Mammary epithelial cell (primary cell): ENCODE data around the gene CFAP65.

Source experiments
- CTCF ChIP-seq, 2 donors: IDR thresholded peaks in 1 of 2; conservative IDR thresholded peaks in 1 of 2; 2 replicates each; pipeline ENCODE4 v1.5.1; 2011 to 2012; ENCODE audit warnings: inconsistent platforms in 2 of 2, low read length in 2 of 2, mild to moderate bottlenecking in 2 of 2, control low read depth in 1 of 2, low read depth in 1 of 2; ENCODE audit not compliant: insufficient read depth in 1 of 2; ENCODE audit errors: extremely low read depth in 1 of 2
- EZH2 ChIP-seq: IDR thresholded peaks from 2 replicates; pipeline ENCODE4 v1.6.1; 2012; ENCODE audit warnings: low read length, inconsistent platforms, borderline replicate concordance

- TF ChIP-seq CTCF (conservative IDR thresholded peaks at IDR 0.05 in 1 of 2, IDR thresholded peaks at IDR 0.05 in 1 of 2; ENCODE audit: extremely low read depth in 1 of 2, insufficient read depth in 1 of 2, low read depth in 1 of 2, low read length in 2 of 2) (no peak), EZH2 (no peak)
Observed at GRCh38 chr2:219026946-219027345, 14.4 kb downstream of the CFAP65 start.
